ENCODE data around the gene FBRS.
A peak's percentile ranks its signal among the peaks of the same experiment; 100 is the strongest.
"Not testable (repeated sequence)": the region's sequence is repeated elsewhere in the genome, so short reads cannot be mapped to it uniquely, and the experiment has no call there.

FBRS gene

DNA sequence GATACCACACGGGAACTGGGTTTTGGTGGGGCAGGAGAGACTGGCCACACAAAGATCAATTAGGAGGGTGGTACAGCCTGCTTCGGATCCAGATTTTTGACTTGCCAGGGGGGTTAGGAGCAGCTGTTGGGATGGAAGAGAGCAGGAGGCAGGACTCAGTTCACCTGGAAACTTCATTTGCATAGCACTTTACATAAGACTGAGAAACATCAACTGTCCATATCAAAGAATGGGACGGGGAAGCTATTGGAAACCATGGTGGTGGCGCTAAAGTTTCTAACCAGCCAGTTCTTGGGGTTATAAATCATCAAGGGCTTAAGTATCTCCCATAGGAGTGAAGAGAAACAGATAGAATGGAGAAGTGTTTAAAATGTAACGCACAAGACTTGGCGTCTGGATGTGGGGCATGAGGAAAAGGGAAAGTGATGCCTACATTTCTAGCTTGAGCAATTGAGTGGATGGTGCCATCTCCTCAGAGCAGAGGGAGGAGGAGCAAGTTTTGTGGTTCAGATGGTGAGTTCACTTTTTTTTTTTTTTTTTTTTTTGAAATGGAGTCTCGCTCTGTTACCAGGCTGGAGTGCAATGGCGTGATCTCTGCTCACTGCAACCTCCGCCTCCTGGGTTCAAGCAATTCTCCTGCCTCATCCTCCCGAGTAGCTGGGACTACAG is 34.3 kb downstream of the FBRS start:
- DNase-seq (ENCODE audit: low spot score) = no peak
- Histone ChIP-seq H3K4me3 (no peak overlapping the region), H3K27ac (no peak overlapping the region)
- TF ChIP-seq, protein P1, sequence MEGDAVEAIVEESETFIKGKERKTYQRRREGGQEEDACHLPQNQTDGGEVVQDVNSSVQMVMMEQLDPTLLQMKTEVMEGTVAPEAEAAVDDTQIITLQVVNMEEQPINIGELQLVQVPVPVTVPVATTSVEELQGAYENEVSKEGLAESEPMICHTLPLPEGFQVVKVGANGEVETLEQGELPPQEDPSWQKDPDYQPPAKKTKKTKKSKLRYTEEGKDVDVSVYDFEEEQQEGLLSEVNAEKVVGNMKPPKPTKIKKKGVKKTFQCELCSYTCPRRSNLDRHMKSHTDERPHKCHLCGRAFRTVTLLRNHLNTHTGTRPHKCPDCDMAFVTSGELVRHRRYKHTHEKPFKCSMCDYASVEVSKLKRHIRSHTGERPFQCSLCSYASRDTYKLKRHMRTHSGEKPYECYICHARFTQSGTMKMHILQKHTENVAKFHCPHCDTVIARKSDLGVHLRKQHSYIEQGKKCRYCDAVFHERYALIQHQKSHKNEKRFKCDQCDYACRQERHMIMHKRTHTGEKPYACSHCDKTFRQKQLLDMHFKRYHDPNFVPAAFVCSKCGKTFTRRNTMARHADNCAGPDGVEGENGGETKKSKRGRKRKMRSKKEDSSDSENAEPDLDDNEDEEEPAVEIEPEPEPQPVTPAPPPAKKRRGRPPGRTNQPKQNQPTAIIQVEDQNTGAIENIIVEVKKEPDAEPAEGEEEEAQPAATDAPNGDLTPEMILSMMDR (IDR thresholded peaks at IDR 0.05) = no peak

DNA sequence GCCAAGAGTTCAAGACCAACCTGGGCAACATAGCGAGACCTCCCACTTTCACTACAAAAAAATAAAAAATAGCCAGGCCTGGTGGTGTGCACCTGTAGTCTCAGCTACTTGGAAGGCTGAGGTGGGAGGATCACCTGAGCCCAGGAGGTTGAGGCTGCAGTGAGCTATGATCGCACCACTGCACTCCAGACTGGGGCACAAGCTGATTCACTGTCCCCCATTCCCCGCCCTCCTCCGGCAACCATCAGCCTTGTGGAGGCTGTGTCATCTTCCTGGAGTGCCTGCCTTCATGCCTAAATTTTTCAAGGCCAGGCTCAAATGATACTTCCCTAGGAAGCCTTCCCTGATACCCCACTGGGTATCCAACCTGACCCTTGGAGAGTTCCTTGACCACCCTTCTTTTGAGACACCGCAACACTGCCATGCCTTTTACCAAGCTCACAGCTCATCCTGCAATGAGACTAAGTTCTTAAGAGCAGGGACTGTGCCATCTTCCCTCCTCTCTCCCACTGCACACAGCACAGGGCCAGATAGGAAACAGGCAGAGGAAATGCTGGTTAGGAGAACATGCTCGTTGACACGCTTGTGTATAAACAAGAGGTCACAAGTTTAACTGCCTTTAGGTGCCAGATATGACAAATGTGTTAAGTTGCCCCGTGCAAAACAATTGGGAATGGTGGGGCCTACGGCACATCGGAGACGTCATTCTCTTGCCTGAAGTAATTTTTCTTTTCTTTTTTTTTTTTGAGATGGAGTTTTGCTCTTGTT is 36.9 kb downstream of the FBRS start:
- no peak for DNase-seq (ENCODE audit: low spot score)
- no peak overlapping the region for H3K27ac ChIP-seq
- TF ChIP-seq, protein P1 (IDR thresholded peaks at IDR 0.05) = no peak
- no peak overlapping the region for H3K4me3 ChIP-seq

DNA sequence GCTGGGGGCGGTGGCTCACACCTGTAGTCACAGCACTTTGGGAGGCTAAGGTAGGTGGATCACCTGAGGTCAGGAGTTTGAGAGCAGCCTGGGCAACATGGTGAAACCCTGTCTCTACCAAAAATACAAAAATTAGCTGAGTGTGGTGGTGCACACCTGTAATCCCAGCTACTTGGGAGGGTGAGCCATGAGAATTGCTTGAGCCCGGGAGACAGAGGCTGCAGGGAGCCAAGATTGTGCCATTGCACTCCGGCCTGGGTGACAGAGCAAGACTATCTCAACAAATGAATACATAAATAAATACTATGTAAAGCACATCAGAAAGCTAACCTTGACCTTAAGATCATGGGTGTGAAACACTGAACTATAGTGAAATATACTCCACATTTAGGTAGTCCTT is 38.4 kb downstream of the FBRS start:
- not testable (repeated sequence) for H3K27ac ChIP-seq; H3K4me3 ChIP-seq; DNase-seq (ENCODE audit: low spot score)

DNA sequence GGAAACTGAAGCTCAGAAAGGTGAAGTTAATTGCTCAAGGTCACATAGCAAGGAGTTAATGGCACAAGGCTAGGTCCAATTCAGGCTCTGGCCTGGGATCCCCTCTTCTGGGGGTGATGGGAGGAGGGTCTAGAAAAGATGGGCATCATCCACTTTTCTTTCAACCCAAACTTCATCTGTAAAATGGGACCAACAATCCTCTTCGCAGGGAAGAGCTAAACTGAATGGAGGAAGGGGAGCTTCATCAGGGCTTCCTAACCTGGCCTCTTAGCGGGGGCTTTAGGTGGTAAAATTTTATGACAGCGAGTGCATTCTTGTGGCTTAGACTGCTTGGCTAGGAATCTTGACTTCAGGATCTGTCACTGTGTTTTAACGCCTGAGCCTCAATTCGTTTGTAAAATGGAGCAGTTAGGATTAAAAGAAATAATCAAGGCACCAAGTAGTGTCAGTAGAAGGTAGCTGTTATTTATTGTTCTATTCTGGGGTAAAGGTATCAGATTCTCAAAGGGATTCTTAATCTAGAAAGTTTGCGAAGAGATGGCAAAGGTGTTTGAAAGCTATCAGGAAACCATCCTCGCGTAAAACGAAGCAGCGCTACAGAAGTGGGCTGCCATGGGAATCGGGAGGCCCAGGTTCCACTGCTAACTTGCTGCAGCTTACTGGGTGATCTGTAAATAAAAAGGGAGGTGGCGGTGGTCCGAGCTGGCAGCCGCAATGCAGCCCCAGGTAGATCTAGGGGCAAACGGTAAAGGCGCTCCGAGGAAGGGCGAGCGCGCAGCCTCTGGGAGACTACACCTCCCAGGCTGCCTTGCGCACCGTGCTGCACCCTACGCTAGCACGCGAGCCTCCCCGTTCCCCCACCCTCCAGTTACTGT is 39.3 kb downstream of the FBRS start:
- DNase-seq (ENCODE audit: low spot score) = no peak
- TF ChIP-seq, protein P1 (IDR thresholded peaks at IDR 0.05) = no peak
- Histone ChIP-seq H3K4me3 (peak overlapping the region; percentile 100), H3K27ac (peak overlapping the region; percentile 100)

DNA sequence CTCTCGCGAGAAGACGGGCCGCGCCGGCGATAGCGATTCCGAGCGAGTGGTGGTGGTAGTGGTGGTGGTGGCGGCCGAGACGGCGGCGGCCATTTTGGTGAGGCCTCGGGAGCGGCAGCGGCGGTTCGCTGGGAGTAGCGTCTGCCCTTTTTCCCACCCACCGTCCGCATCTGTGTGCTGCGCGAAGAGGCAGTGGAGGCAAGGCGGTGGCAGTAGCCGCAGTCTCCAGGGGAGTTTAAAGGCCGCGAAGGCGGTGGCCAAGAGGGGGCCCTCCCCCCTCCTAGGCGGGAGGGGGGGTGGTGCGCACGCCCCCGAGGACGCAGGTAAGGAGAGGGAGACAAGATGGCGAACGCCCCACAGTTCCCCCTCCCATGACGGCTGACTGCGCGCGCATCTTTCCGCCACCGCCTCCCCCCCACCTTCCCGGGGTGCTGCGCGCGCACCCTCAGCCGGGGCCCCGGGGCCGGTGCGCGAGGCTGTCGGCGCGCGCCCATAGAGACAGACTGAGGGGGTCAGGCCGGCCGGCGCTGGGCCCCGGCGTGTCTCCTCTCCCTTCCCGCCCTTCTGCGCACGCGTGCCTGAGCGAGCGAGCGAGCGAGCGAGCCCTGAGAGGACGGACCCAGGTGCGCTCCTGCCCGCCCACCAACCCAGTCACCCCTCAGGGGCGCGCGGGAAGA is 40.0 kb downstream of the FBRS start:
- DNase-seq (ENCODE audit: low spot score) = peak; percentile 99
- Histone ChIP-seq H3K4me3 (peak overlapping the region; percentile 100), H3K27ac (peak overlapping the region; percentile 100)
- TF ChIP-seq, protein P1 (IDR thresholded peaks at IDR 0.05) = no peak

DNA sequence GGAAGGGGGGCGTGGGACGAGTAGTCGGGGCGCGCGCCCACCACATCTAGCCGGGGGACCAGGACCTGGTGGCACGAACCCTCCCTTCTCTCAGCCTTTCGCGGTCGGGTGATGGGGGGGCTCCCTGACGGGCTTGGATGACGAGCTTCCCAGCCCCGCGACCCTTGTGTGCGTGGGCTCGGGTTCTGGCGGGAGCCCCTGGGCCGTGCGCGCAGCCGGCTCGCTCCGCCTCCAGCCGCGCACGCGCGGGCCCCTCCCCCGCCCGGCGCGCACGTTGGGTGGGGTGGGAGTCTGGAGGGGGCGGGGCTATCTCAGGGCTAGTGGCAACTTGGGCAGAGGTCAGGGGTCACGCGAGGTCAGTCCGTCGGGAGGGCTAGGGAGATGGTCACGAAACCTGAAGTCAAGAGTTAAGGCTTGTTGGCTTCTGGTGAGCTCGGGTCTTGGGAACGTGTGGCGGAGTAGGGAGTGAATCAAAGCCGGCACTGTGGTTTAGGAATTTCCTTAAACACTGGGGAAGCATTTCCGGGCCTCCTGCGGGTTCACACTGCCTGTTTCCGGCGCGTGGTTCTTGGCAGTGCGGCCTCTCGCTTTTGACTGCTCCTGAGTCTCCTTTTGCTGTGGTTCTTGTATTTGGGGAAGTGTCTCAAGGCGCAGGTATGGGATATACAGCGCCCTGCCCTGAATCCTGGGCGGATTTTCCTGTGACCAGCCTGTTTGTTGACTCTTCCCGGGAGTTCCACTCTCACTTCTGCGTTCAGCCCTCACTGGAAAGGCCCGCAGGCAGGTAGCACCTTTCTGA is 40.8 kb downstream of the FBRS start, which contains the start of gene SRCAP:
SRCAP (plus strand) TSS at position 356 of the 799 bp plus-strand sequence. CDS start 1,654 bp downstream, outside the sequence.
- TF ChIP-seq, protein P1 (IDR thresholded peaks at IDR 0.05) = no peak
- Histone ChIP-seq H3K27ac (peak within 1 kb of the TSS; percentile 100), H3K4me3 (peak within 1 kb of the TSS; percentile 100)
- peak; percentile 92 for DNase-seq (ENCODE audit: low spot score)

Data from coronary artery (tissue), 2 donors.